HFFc6 (cell line): ENCODE results near the gene TMC4. TPM values are rescaled to one million over a fixed set of nuclear protein-coding genes. Genes with fewer than 3 reads are reported as not detected.

Experiments
- DNase-seq: peaks from one replicate; pipeline ENCODE4 v3.0.0-alpha.2; 2018
- H3K27ac Mint-ChIP-seq: 2 replicates; pipeline ENCODE4 v1.8.0; 2020; ENCODE audit warnings: mild to moderate bottlenecking, mixed read lengths
- H3K27me3 Mint-ChIP-seq: 2 replicates; pipeline ENCODE4 v1.8.0; 2021; ENCODE audit warnings: mild to moderate bottlenecking, moderate library complexity, mixed read lengths; ENCODE audit not compliant: insufficient read depth
- H3K36me3 Mint-ChIP-seq: 2 replicates; pipeline ENCODE4 v1.8.0; 2021; ENCODE audit warnings: low read depth, mixed read lengths
- H3K4me1 Mint-ChIP-seq: 2 replicates; pipeline ENCODE4 v1.8.0; 2020; ENCODE audit warnings: low read depth, mixed read lengths
- H3K4me3 Mint-ChIP-seq: 2 replicates; pipeline ENCODE4 v1.8.0; 2020; ENCODE audit warnings: mild to moderate bottlenecking, moderate library complexity, mixed read lengths
- H3K9me3 Mint-ChIP-seq: 2 replicates; pipeline ENCODE4 v1.8.0; 2020; ENCODE audit warnings: mild to moderate bottlenecking, mixed read lengths
- total RNA-seq, 6 experiments: library from RNA; stranded (reverse); fragmentation: NEBNext Ultra II Directional; extraction: Animal tissue kit (Norgen Biotek cat#: 25700); gene quantifications; 2 replicates in 1 of 6; 3 replicates in 5 of 6; pipeline ENCODE4 v1.2.3, GENCODE V29; 2021
- TF ChIP-seq, protein P1 (sequence below): fragments of 200-600 bp; sonication (generic); IDR thresholded peaks from 2 replicates; pipeline ENCODE4 v1.5.0; 2021; ENCODE audit warnings: antibody characterized with exemption, mild to moderate bottlenecking

The TMC4 gene
- total RNA-seq, 6 experiments from 2014 or later = 0.43 to 0.70 (median 0.55) TPM

DNA sequence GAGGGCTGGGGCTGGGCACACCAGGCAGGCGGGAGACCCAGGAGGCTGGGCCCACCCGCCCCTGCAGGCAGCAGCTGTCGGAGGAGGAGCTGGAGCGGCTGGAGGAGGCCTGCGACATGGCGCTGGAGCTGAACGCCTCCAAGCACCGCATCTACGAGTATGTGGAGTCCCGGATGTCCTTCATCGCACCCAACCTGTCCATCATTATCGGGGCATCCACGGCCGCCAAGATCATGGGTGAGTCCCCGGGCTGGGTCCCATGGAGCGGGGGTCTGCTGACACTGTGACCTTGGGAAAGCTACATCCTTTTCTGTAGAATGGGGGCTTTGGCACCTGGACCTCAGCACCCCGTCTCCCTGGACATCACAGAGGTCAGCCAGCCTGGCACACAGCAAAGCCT, 49.3 kb downstream of the TMC4 start:
- no peaks in the 10 kb centered on the region for H3K9me3 Mint-ChIP-seq
- H3K27ac Mint-ChIP-seq = no peak overlapping the region
- no peak overlapping the region for H3K4me3 Mint-ChIP-seq
- TF ChIP-seq, protein P1, sequence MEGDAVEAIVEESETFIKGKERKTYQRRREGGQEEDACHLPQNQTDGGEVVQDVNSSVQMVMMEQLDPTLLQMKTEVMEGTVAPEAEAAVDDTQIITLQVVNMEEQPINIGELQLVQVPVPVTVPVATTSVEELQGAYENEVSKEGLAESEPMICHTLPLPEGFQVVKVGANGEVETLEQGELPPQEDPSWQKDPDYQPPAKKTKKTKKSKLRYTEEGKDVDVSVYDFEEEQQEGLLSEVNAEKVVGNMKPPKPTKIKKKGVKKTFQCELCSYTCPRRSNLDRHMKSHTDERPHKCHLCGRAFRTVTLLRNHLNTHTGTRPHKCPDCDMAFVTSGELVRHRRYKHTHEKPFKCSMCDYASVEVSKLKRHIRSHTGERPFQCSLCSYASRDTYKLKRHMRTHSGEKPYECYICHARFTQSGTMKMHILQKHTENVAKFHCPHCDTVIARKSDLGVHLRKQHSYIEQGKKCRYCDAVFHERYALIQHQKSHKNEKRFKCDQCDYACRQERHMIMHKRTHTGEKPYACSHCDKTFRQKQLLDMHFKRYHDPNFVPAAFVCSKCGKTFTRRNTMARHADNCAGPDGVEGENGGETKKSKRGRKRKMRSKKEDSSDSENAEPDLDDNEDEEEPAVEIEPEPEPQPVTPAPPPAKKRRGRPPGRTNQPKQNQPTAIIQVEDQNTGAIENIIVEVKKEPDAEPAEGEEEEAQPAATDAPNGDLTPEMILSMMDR = no peak
- H3K4me1 Mint-ChIP-seq = no peaks in the 10 kb centered on the region
- H3K36me3 Mint-ChIP-seq = peaks cover 12% of the 10 kb centered on the region
- no peak for DNase-seq
- peaks cover 2% of the 10 kb centered on the region; the same call in 1 of the 2 replicates for H3K27me3 Mint-ChIP-seq

DNA sequence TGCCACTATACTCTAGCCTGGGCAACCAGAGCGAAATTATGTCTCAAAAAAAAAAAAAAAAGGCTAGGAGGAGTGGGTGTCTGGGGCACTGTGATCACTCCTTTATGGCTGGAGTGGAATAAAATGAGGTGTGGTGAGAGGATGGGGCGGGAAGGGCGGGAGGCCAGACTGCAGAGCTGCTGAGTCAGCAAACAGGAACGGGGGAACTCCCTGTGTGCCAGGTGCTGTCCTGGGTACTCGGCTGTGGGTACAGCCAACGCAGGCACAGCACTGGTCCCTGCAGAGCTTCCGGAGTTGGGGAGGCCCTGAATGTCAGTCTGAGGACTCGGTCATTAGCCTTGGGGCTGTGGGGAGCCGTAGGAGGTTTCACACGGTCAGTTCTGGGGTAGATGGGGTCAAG, 51.7 kb downstream of the TMC4 start:
- TF ChIP-seq, protein P1 = no peak
- Mint-ChIP-seq H3K4me3 (no peak overlapping the region), H3K9me3 (no peaks in the 10 kb centered on the region), H3K4me1 (peaks cover 10% of the 10 kb centered on the region), H3K36me3 (peaks cover 8% of the 10 kb centered on the region; the same call in 1 of the 2 replicates), H3K27ac (no peak overlapping the region), H3K27me3 (peaks cover 2% of the 10 kb centered on the region; the same call in 1 of the 2 replicates)
- no peak for DNase-seq

DNA sequence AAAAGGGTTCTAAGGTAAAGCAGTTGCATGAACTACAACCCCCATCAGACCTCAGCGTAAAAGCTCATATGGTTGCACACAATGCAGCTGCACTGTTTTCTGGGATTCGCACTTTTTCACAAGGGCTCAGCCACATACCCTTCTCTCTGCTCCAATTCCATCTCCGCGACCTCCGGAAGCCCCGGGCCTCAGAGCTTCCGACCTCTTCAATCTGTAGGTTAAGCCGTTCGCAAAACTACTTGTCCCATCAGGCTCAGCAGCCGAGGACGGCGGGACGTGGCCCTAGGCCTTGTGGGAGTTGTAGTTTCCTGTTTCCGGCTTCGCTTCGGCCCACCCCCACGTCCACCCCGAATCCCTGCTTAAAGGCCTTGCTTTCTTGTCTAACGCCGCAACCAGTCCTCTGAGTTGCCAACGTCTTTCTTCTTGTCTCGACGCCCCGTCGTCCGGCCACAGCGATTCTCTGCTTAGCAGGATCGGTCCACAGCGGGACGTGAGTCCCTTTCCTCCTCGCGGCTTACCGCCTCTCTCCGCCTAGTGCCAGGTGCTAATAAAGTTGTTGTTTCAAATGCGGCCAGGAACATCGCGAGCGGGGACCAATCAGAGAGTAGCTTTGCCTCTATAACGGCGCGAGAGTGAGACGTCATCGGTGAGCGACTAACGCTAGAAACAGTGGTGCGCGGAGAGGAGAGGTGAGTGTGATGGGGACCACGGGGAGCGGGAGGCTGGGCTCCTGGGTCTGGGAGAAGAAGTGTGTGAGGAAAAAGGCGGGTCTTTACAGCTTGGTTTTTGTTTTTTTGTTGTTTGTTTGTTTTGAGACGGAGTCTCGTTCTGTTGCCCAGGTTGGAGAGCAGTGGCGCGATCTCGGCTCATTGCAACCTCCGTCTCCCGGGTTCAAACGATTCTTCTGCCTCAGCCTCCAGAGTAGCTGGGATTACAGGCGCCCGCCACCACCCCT, 57.6 kb downstream of the TMC4 start, which contains the start of the genes PRPF31 and TFPT:
Gene PRPF31, plus strand, starts transcription at position 646 of the 955 bp plus-strand sequence. CDS start 2,525 bp downstream, outside the sequence.
Gene TFPT, minus strand, starts transcription at position 549 of the 955 bp plus-strand sequence. Its CDS starts 388 bp downstream, at position 161.
- peak; percentile 96 for DNase-seq
- Mint-ChIP-seq H3K27ac (peak within 1 kb of the TSS; percentile 97), H3K36me3 (peaks cover 33% of the 10 kb centered on the region), H3K4me3 (peak within 1 kb of the TSS; percentile 97), H3K9me3 (no peaks in the 10 kb centered on the region; the same call in 1 of the 2 replicates), H3K27me3 (peaks cover 8% of the 10 kb centered on the region), H3K4me1 (peaks cover 32% of the 10 kb centered on the region)
- TF ChIP-seq, protein P1 = no peak

DNA sequence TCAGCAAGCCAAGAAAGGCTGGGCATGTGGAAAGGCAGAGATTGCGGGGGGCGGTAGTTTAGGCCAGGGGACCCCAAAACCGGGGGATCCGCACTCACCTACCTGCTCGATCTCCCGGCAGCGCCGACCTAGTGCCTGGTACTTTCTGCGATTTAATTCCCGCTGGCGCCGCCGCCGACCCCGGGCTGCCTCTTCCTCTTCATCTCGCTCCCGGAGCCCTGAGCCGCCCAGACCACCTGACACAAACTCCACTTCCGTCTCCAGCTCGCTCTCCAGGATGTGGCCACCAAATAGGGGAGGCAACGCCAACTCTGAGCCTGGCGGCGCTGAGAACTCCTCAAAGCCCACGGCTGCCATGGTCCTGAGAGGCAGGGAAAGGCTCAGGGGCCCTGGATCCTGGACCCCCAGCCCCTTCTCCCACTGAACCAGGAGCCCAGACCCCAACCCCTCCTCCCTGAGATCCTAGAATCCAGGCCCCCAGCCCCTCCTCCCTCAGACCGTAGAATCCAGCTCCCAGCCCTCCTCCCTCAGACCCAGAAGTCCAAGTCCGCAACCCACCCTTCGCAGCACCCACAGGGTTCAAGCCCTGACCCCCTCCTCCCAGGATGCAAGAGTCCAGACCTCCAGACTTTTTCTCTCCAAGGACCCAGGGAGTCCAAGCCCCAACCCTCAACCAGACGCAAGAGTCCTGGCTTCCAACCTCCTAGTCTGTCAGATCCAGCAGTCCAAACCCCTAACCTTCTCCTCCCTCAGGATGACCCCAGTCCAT, 58.4 kb downstream of the TMC4 start:
- Mint-ChIP-seq H3K4me1 (peaks cover 32% of the 10 kb centered on the region), H3K4me3 (peak overlapping the region; percentile 97), H3K27ac (peak overlapping the region; percentile 97), H3K36me3 (peaks cover 35% of the 10 kb centered on the region), H3K27me3 (peaks cover 8% of the 10 kb centered on the region), H3K9me3 (no peaks in the 10 kb centered on the region; the same call in 1 of the 2 replicates)
- no peak for DNase-seq
- TF ChIP-seq, protein P1 = no peak

Other genes starting within 250 kb of the TMC4 start
- gene CACNG8, start 210.2 kb downstream of the TMC4 start, total RNA-seq = under 1 TPM; 0.09 to 0.48 (median 0.26) TPM
- not detected for gene CACNG6, start 181.5 kb downstream of the TMC4 start, total RNA-seq
- gene VSTM1, start 109.3 kb downstream of the TMC4 start, total RNA-seq = 1 to 10 TPM in 4 of 6 experiments, not detected in 2; 1.5 to 2.0 (median 1.8) TPM
- not detected for gene TARM1, start 91.8 kb downstream of the TMC4 start, total RNA-seq
- 1 to 10 TPM in 4 of 6 experiments, under 1 TPM in 2; 0.45 to 3.2 (median 2.4) TPM for gene OSCAR, start 72.4 kb downstream of the TMC4 start, total RNA-seq
- 100 to 1,000 TPM; 114 to 173 (median 144) TPM for gene NDUFA3, start 70.3 kb downstream of the TMC4 start, total RNA-seq
- gene TFPT, start 57.5 kb downstream of the TMC4 start, total RNA-seq = 10 to 100 TPM in 5 of 6 experiments, 1 to 10 TPM in 1; 9.3 to 15.4 (median 14.5) TPM
- 10 to 100 TPM; 66.1 to 92.5 (median 83.6) TPM for gene PRPF31, start 57.4 kb downstream of the TMC4 start, total RNA-seq
- gene CNOT3, start 35.4 kb downstream of the TMC4 start, total RNA-seq = 10 to 100 TPM; 46.4 to 65.5 (median 59.6) TPM
- gene LENG1, start 13.4 kb downstream of the TMC4 start, total RNA-seq = 1 to 10 TPM; 3.7 to 7.6 (median 6.2) TPM
- 100 to 1,000 TPM; 263 to 354 (median 313) TPM for gene MBOAT7, start 16.4 kb upstream of the TMC4 start, total RNA-seq
- 10 to 100 TPM; 51.2 to 58.8 (median 54.4) TPM for gene TSEN34, start 18.1 kb upstream of the TMC4 start, total RNA-seq
- gene RPS9, start 27.7 kb upstream of the TMC4 start, total RNA-seq = 1,000 to 10,000 TPM; 1,015 to 1,196 (median 1,082) TPM
- gene LILRB3, start 49.8 kb upstream of the TMC4 start, total RNA-seq = not detected
- not detected for gene LILRA6, start 69.6 kb upstream of the TMC4 start, total RNA-seq
- gene LILRB5, start 84.1 kb upstream of the TMC4 start, total RNA-seq = not detected
- not detected for gene LILRB2, start 108.0 kb upstream of the TMC4 start, total RNA-seq
- gene LILRA5, start 140.0 kb upstream of the TMC4 start, total RNA-seq = not detected
- not detected for gene LILRA4, start 166.0 kb upstream of the TMC4 start, total RNA-seq
- gene LAIR1, start 191.8 kb upstream of the TMC4 start, total RNA-seq = not detected
- under 1 TPM in 1 of 6 experiments, not detected in 5; 0.45 TPM for gene TTYH1, start 242.3 kb upstream of the TMC4 start, total RNA-seq